H4 (cell line): Measurements from ENCODE around the gene GLYAT. TPM values are rescaled to one million over a fixed set of nuclear protein-coding genes. Genes with fewer than 3 reads are reported as not detected.
A peak's percentile ranks its signal among the peaks of the same experiment; 100 is the strongest.
"Not testable (repeated sequence)": the region's sequence is repeated elsewhere in the genome, so short reads cannot be mapped to it uniquely, and the experiment has no call there.

Experiments
- DNase-seq: peaks from one replicate; pipeline ENCODE4 v3.0.0-alpha.2; 2015; ENCODE audit warnings: low spot score
- total RNA-seq: library from RNA; depleted of rRNA; stranded (reverse); fragments of >200 nt; shearing (Covaris generic); gene quantifications from 2 replicates; pipeline ENCODE4 v1.2.3, GENCODE V29; 2014; rRNA removed

GLYAT gene
- total RNA-seq, 1 experiment from 2014 or later = not detected

DNA sequence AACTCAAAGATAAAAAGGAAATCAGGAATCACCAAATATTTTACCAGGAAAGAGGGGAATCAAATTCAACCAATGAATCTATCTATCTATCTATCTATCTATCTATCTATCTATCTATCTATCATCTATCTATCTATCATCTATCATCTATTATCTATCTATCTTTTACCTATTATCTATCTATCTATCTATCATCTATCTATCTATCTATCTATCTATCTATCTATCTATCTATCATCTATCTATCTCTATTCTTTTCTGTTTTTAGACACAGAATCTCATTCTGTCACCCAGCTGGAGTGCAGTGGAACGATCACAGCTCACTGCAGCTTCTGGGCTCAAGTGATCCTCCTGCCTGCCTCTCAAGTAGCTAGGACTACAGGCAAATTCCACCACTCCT, 54.2 kb downstream of the GLYAT start:
- DNase-seq = not testable (repeated sequence)

DNA sequence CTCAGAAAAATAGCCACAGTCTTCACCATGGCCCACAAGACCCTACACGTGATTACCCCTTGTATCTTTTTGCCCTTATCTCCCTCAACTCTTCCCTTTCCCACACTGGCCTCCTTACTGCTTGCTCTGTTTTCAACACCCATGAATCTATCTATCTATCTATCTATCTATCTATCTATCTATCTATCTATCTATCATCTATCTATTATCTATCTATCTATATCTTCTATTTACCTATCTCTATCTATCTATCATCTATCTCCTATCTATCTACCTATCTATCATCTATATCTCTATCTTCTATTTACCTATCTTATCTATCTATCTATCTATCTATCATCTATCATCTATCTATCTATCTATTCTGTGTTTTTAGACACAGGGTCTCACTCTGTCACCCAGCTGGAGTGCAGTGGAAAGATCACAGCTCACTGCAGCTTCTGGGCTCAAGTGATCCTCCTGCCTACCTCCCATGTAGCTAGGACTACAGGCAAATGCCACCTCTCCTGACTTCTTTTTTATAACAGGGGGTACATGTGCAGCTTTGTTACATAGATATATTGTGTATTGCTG, 55.1 kb downstream of the GLYAT start:
- no peak for DNase-seq

DNA sequence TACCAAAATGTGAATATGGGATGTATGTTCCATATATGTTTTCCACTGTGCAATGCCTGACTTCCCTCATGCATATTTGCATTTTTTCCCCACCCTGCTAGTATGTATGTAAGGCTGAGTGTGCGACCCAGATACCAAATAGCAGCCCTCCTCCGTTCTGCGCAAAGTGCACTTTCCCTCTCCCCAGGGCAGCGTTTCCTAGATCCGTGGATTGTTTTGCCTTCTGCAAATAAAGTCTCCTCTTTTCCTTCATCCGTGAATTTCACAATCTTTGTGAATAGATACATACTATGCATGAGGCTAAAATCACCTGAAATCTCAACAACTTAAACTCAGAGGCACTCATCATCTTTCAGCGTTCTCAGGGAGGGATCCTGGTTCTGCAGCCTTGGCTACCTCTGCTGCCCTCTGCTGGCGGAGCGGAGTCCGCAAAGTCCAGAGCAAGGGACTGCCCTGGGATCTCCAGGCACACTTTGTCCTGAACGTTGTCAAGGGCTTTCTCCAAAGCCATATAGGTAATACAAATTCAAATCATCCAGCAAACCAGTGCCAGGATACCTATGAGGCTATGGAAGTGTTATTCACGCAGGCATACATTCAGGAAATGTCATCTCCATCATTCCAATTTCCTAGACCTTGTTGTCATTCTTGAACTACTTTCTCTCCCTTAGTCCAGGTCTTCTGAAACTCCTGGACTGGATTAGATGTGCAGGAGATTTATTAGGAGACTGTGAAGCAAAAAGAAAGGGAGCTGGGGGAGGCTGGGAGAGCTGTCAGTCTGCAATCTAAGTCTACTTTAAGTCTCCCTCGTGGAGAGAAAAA, 56.2 kb downstream of the GLYAT start:
- DNase-seq = peak; percentile 51

DNA sequence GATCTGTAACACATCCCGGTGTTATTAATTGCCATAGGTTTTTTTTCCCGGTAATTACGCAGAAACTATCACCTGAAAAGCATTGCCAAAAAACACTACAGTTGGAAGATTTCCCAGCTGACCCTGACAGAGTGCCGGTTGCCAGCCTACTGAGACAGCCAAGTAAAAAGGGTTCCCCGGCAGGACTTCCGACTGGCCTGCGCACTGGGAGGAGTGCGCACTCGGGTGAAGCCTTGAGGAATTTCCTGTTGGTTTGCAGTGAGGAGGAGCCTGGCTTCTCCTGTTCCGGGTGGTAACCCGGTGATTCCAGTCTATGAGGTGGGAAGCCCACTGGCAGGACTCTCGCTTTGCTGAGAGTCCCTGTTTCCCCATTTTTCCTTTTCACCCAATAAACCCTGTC, 57.1 kb downstream of the GLYAT start:
- no peak for DNase-seq

DNA sequence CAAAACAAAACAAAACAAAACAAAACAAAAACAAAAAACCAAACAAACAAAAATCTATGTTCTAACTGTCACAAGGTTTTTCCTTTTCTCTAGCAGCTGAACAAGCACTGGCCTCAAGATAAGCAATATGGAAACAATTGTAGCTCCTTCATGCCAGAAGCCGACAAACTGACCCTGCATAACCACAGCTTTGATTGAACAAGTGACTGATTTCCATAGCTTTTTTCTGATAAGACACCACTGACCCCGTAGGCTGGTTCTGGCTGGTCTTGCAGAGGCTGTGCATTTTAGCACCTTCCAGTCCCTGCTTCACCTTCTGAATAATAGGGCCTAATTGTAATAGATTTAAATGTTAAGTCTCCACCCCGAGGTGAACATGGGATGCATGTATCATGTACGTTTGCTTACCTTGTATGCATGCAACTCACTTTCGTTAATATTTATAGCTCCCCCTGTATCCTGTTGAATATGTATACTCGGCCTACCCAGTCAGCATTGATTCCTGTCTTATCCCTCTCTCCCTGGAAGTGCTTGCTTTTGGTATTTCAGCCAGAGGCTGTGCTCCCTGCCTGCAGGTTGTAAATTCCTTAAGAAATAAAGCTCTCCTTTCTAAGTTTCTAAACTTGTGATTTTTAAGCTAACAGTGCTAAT, 59.6 kb downstream of the GLYAT start:
- no peak for DNase-seq

DNA sequence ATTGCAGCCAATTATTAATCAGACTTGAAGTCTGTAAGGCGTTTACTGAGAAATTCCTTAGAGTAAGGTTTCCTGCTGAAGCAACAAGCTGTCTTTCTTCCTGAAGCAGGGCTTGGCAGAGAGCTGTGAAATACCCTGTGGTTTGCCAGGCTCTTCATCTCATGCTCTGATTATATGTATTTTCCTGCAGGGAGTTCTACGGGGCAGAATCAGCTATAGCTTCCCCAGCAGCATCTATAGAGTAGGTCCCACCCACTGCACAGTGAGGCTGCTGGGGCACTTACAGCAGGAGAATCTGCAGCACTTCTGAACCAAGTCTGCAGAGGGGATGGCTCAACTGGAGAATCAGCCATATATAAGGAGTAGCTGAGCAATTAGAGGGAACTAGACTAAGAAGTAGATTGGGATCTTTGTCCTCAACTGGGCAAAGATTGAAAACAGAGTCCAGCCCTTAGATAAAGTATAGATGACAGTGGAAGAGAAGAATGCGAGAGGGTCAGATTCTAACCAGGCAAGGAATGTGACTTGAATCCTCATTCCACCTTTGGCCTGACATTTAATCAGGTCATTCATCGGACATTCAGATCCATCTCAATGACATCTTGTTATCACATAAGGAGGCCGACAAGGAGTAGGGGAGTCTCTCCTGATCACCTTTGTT, 71.7 kb downstream of the GLYAT start:
- DNase-seq = no peak

DNA sequence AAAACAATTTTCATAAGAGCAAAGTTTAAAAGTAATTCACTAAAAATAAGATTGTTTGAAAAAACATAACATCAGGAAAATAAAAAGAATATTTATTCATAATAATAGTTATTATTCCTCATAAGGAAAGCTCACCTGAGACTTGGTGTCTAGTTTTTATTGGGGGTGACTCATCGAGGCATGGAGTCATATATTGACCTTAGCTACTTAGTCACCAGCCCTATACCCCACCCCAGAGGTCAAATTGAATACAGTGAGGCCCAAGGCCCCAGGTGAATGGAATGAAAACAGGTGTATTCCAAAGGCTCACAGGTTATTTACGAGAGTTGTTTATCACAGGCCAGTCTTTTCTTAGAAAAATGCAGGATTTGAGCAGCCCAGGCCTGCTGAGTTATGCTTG, 72.3 kb downstream of the GLYAT start:
- no peak for DNase-seq

Other genes starting within 250 kb of the GLYAT start
- gene OR5B21, start 223.8 kb downstream of the GLYAT start, total RNA-seq = not detected in 2 replicates
- gene LPXN, start 156.1 kb downstream of the GLYAT start, total RNA-seq = 5.5 and 10.7 TPM in 2 replicates
- 45.8 and 49.2 TPM in 2 replicates for gene ZFP91, start 152.9 kb downstream of the GLYAT start, total RNA-seq
- gene CNTF, start 109.3 kb downstream of the GLYAT start, total RNA-seq = 0.60 and 0.72 TPM in 2 replicates
- 1.0 and 1.4 TPM in 2 replicates for gene GLYATL2, start 112.8 kb upstream of the GLYAT start, total RNA-seq
- 0.56 and 1.5 TPM in 2 replicates for gene GLYATL1, start 207.5 kb upstream of the GLYAT start, total RNA-seq